ENCODE results near the gene KDM4C. TPM values are rescaled to one million over a fixed set of nuclear protein-coding genes. Genes with fewer than 3 reads are reported as not detected.
"Not testable (repeated sequence)": the region's sequence is repeated elsewhere in the genome, so short reads cannot be mapped to it uniquely, and the experiment has no call there.

KDM4C gene
- total RNA-seq, 1 donor from 2014 or later, result 13.9 TPM

DNA sequence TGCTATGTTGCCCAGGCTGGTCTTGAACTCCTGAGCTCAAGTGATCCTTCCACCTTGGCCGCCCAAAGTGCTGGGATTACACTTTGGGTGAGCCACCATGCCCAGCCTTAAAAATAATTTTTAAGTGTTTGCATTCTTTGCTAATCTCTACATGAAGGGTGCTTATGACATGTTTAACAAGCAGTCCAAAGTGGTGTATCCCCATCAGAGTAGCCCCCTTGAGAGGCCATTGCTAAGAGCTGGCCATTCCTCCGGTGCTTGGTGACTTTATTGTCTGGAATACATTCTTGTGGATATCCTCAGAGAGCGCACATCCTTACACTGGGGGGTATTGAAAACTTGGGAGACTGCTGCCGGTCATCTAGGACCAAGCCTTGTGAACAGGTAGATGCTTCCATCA, 395.4 kb downstream of the KDM4C start:
- no peak for DNase-seq (ENCODE audit: extremely low read depth, low read depth, low spot score)

DNA sequence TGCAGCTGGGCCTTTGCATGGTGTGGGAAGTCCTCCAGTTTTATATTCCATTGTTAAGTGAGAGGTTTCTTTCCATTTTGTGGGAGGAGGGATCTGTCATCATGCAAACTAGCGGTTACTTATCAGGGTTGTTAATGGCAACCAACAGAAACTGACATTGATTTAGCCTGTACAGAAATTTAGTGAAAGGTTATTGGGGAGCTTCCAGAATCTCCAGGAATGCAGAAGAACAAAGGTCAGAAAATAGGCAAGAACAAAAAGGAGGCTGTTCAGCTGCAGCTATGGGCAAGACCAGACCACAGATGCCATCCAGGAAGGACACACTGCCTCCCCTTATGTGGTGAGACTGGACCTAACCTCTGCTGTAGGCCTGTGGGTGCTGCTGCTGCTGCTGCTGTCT, 395.8 kb downstream of the KDM4C start:
- no peak for DNase-seq (ENCODE audit: extremely low read depth, low read depth, low spot score)

DNA sequence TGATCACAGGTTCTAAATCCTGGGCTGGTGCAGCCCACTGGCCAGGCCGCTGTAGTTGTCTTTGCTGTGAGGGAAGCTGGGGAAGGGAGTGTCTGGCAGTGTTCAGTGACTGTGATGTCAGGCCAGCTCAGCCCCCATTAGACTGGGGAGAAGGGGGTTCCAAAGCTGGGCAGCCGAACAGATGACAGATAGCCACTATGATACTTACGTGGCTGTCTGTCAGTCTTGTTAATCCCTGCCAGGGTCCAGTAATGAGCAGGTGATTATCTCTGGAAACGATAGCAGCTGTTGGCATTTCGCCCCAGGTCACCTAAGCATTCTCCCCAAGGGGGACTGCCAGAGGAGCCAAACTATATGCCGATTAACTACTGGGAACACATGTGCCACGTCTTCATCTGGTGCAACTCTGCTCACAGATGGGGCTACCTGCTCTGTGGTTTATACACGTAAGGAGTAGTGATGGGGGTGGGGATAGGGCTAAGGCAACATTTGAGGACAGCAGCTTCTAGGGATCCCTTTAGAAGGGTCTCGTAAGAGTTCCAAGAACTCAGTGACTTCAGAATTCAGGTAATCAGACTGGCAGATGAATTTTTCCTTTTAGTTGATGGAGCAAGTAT, 396.3 kb downstream of the KDM4C start:
- no peak for DNase-seq (ENCODE audit: extremely low read depth, low read depth, low spot score)

DNA sequence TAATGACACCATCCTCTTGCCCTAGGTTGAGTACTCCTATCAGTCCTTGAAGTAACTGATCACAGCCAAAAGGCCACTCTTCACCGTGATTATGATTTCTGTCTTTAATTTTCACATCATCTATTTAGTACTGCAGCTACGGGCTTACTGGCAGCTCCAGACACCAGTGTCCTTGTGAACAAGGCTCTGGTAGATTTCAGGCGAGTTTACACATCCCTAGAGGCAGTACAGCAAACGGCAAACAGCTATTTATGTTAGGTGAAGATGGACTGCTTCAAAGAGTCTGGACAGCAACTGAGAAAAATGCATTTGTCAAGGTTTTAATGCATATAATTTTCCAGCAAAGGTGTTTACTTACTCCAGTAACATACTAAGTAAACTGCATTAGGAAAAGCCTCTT, 396.9 kb downstream of the KDM4C start:
- DNase-seq (ENCODE audit: extremely low read depth, low read depth, low spot score), result no peak

DNA sequence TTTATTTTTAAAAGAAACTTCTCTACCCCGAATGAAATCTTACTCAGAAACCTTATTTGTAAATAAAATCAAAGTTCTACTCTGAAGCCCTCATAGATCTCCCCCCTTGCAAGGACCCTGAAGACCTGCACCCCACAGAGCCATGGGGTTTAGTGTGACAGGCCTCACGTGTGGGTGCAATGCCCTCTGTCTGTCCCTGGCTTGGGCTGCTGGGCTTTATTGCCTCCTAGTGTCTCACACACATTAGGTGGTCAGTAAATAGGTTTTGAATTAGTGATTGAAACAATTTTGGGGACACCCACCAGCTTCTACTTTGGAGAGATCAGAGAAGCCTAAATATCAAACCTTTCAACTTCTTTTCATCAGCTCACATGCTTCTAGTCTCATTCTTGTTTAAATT, 403.7 kb downstream of the KDM4C start:
- DNase-seq (ENCODE audit: extremely low read depth, low read depth, low spot score), result no peak

DNA sequence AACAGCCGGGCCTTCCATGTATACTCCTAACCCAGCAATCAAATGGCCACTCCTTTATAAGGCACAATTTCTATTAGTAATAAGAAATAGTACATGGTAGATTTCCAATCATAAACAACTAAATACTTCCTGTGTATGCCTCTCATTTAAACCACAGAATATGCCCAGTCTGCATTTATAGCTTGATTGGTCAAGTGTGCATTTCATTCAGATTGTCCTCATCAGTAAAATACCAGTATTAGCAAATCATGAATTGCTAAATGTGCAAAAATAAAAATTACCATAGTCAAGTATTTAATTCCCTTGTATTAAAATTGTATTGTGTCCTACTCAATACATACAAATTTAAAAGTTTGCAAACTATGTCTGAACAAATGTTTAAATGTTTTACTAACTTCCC, 406.2 kb downstream of the KDM4C start:
- no peak for DNase-seq (ENCODE audit: extremely low read depth, low read depth, low spot score)

DNA sequence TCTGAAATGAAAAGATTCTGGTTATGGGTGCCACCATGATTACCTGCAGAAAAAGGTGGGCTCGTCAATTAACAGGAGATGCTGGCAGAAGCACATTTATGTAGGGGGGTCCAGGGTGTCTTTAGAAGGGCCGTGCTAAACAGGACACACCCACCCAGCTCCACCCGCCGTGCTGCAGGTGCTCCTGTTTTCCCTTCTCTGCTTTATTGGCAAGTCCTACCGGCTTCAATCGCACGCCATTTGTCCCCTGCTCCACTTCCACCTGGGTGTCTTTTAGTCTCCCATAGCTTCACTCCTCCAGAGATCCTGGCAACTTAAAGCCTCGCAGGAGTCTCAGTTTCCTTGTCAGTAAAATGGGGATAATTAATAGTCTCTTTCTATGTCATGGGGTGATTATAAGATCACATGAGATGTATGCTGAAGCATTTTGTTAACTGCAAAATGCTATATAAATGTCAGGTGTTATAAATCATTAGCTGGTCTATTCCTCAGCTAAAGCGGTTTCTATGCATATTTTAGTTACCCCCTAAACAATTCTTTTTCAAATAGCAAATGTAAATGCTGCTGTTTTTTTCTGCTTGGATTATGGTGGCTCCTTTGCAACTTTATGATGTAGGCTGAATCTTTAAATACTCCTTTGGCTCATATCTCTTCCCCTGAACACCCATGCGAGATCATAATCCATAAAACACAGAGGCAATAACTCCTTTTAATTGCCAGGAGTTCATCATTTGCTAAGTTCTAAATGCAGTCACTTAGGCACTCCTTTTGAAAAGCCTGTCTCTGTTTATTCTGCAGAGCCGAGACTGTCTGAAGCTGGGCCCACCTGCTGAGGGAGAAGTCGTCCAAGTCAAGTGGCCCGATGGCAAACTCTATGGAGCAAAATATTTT, 406.9 kb downstream of the KDM4C start:
- no peak for DNase-seq (ENCODE audit: extremely low read depth, low read depth, low spot score)

DNA sequence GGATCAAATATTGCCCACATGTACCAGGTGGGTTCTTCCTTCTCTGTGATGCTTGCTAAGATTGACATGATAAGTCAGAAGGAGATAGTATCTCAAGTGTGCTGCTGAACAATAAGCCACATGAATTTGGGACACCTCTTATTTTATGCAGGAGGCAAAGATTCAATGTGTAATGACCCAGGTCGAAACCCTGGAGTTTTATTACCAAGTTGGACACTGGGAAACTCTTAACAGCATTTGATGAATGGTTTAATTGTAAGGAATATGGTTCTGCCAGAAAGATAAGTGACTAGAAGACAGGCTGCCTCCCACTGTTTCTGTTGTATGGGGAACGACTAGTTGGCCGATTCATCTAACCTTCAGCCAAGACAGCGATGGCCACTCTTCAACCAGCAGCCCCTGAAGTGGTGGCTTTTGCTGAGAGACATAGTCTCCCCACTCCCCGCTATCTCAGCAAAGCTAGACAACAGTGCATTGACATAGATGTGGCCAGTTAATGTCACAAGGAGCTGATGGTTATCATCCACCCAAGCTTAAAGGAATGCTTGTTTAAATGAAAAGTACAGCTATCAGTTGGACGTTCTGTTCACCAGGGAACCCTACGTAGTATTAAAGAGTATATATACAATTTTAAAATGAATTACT, 407.7 kb downstream of the KDM4C start:
- no peak for DNase-seq (ENCODE audit: extremely low read depth, low read depth, low spot score)

DNA sequence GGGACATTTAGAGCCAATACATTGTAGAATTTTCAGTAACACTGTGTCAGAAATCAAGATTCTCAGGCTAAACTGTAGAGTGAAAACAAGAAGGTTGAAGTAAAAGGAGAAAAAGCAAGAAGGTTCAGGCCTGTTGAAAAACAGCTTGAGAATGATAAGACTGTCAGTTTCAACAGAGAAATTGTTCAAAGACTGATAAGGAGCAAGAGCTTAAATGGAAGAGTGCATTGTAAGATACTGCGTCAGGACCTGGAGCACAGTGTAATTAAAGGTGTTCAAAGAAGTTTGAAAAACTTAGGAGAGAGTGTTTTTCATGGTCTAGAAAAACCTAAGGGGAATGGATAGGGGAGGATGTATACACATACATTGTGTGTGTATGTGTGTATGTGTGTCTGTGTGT, 408.3 kb downstream of the KDM4C start:
- DNase-seq (ENCODE audit: extremely low read depth, low read depth, low spot score), result no peak

DNA sequence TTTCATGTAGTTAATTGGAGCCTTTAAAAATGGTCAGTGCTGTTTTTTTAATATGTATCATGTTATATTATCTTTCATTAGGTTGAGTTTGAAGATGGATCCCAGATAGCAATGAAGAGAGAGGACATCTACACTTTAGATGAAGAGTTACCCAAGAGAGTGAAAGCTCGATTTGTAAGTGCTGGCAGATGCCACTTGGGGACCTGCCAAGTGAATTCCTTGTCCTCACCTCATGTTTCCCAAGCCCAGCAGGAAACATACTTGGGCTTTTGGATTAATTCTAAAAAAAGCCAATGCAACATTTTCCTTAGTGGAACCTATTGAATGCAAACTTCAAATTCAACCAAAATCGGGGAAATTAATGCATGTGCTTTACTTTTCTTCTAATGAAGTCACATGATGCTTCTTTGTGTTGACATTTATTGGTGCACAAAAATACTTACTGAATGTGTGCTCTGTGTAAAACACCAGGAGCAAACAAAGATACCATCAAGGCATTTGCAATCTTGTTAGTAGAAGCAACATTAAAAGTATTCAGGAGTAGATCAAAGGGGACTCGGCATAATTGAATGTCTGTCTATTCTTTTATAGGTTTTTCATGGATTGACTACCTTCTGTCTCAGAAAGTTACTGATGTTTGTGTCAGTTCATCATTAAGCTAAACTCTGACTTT, 412.1 kb downstream of the KDM4C start:
- no peak for DNase-seq (ENCODE audit: extremely low read depth, low read depth, low spot score)

DNA sequence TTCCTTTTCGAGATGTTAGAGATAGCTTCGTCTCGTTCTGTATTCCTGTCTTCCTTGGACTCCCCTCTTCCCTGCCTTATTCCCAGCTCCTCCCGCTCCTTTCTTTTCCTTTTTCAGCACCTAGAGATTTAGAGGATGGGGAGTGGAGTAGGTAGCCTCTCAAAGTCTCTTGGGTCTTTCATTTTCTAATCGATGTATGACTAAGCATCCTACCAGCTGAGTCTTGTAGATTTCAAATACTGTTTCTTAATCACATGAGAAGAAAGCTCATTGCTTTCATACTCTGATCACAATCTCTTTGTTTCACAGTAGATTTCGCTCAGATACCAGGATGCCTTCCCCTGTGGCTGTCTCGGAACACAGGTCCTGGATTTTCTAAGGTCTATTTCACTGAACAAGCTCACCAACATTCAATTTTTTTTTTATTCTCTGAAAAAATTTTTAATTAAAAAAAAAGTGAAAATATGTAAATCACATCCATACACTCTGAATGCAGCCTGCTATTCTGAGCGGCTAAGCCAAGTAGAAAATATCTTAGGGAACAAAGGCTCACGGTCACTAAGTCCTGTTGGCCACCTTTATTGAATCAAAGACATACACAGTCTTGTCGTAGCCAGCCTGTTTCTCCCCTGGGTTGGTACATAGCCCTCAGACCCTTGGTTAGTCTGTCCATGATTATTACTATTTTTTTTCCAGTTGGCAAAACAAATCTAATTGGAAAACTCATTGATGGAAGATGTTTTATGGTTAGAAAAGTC, 413.8 kb downstream of the KDM4C start:
- DNase-seq (ENCODE audit: extremely low read depth, low read depth, low spot score), result no peak

DNA sequence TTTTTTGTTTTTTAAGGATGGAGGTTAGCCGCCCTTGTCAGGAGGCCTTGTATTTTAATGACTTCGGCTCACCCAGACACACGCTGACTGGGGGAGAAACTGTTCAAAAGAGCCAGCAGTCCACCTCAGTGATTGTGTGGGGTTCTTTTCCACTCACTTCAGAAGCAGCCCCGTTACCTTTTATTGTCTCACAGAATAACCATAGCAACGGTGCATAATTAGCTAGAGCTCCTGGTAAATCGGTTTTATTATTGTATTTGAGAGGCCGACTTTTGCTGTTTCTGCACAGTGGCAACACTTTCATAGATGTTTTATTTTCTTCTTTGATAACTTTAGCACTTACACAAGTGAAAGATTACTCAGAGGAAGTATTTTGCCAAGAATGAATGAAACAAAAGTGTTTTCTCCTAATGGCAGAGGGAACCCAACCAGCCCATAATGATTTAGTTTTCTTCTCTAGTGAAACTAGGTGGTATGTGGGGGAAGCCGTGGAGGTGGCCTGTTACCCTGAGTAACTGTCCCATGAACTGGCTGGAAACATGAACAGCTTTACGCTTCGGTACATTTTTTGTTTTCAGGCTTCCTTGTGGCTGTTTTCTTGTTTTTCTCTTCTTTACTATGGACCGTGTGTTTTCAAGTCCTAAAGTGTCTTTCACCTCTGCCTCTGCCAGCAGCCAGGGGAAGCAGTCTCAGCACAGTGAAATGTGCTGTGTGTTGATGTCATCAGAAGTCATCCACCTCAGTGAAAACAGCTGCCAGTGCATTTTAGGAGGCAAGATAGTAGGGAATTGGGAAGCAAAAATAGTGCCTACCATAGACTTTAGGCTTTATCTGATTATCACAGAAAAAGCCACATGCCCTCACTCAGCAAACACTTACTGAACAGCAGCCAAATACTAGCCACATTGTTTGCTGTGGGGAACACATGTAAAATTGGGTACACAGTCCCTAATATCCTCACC, 414.7 kb downstream of the KDM4C start:
- DNase-seq (ENCODE audit: extremely low read depth, low read depth, low spot score), result no peak

DNA sequence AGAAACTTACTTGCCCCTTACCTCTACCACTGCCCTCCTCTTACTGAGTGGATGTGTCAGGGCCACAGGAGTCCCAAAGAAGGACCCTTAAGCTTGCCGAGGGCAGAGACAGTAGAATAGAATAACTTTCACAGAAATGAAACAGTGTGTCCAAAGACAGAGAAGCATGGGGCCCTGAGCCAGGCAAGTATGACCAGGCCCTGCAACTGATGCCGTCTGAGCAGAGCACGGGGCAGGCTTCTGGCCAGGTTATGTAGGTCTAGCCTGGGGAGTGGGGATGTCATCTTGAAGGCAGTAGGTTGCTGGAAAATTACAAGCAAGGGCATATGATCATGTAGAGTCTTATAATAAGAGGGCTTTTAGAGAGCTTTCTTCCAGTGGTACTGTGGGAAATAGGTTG, 415.4 kb downstream of the KDM4C start:
- no peak for DNase-seq (ENCODE audit: extremely low read depth, low read depth, low spot score)

DNA sequence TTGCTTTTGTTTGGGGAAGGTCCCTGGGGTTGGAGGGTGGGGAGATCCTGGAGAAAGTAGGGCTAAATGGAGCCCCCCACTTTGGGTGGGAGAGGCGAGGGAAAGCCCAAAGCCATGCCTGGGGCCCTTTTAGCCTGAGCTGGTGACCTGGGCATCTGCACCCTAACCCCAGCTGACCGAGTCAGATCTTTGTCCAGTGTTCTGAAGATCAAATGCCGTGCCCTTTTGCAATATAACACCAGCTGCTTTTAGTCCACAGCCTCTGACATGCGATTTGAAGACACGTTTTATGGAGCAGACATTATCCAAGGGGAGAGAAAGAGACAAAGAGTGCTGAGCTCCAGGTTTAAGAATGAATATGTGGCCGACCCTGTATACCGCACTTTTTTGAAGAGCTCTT, 416.5 kb downstream of the KDM4C start:
- no peak for DNase-seq (ENCODE audit: extremely low read depth, low read depth, low spot score)

DNA sequence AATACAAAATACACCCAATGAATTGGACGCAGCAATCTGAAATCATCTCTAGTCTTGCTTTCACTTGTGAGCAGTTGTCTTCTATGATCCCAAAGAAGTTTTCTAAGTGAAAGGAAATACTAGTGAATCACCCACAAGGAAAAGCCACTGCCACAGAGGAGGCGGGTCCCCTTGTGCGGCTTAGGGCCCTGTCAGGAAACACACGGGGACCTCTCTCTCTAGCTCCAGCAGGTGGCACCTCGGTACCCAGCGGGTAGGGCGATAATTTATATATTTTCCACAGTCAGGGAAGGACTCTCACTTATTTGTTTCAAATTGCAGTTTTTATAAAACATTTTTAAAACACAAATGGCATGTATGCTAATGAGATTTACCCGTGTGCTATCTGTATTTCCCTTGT, 417.1 kb downstream of the KDM4C start:
- no peak for DNase-seq (ENCODE audit: extremely low read depth, low read depth, low spot score)

DNA sequence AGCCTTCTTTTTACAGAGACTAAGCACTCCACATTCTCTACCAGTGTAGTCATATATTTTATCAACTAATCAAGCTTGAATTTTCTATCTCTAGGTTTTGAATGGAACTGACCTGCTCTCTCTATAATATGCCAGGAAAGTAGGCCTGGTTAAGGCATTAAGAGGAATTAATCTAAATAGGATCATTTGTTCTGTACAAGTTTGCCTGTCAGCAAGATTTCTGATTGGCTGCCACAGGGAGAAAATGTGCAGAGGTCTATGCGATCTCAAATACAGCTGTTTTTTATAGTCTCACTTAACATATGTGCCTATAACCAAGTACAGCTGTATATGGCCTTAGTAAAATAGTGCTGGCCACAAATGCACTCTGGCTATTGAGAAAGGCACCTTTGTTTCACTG, 418.8 kb downstream of the KDM4C start:
- no peak for DNase-seq (ENCODE audit: extremely low read depth, low read depth, low spot score)

DNA sequence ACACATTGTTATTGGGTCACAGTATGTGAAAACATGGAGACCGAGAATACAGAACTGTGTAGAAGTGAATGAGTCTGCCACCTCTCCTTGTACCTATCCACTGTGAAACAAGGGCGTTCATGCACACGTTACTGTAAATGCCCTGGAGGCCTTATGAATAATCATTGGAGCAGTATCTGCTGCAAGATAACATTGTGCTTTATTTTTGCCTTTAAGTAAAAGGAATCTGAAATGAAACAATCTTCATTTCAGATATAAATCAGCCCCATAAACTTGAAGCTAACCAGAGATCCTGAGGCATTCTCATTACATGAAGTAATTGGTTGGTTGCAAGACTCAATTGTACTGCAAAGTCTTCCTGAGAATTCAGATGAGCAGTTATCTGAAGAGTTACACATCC, 419.6 kb downstream of the KDM4C start:
- DNase-seq (ENCODE audit: extremely low read depth, low read depth, low spot score), result no peak

DNA sequence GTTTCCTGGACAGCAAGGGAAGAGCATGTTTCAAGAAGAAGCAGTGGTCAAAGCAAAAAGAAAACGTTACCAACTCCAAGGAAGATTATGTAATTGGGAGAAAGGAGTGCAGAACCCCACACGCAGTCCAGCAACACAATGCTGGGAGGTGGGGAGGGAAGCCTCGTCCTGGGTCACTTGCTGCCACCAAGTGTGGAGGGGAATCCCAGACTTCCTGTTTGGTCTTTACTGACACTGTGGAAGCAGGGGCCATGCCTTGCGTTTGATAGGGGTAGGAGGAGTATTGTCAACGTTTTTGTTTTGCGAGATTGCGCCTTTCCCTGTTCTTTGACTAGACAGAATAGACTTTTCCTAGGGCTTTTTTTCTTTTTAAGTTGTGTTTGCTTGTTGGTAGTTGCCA, 421.0 kb downstream of the KDM4C start:
- DNase-seq (ENCODE audit: extremely low read depth, low read depth, low spot score), result no peak

DNA sequence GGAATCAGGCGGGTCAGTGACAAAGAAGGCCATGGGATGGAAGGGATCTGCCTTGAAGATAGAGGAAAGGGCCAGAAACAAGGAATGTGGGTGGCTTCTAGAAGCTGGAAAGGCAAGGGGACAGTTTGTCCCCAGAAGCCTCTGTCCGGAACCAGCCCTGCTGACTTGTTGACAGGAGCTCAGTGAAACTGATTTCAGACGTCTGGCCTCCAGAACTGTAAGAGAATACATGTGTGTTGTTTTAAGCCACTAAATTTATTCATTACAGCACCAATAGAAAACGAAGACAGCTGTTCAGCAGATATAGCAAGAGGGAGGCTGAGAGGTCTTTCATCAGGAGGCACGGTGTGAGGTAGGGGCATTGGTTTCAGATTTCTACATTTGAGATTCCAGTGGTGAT, 422.5 kb downstream of the KDM4C start:
- no peak for DNase-seq (ENCODE audit: extremely low read depth, low read depth, low spot score)

DNA sequence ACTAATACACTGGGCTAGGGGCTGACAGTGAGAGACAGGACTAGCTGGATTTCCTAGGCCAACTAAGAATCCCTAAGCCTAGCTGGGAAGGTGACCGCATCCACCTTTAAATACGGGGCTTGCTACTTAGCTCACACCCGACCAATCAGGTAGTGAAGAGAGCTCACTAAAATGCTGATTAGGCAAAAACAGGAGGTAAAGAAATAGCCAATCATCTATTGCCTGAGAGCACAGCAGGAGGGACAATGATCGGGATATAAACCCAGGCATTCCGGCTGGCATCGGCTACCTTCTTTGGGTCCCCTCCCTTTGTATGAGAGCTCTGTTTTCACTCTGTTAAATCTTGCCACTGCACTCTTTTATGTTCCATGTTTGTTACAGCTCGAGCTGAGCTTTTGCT, 425.4 kb downstream of the KDM4C start:
- not testable (repeated sequence) for DNase-seq (ENCODE audit: extremely low read depth, low read depth, low spot score)
